Measurements from ENCODE around the gene CCDC92B. TPM values are rescaled to one million over a fixed set of nuclear protein-coding genes. Genes with fewer than 3 reads are reported as not detected.
"Not testable (repeated sequence)": the region's sequence is repeated elsewhere in the genome, so short reads cannot be mapped to it uniquely, and the experiment has no call there.

CCDC92B gene
- total RNA-seq, 1 donor from 2014 or later: 0.21 TPM

GRCh38 chr17:2703181-2703580 lies 46.3 kb downstream of the CCDC92B start:
- intact Hi-C loops (cut with micrococcal nuclease): no loop called here
- H3K36me3 Mint-ChIP-seq (ENCODE audit: low read depth): peaks cover 30% of the 10 kb centered on the region
- no peak overlapping the region for H3K4me3 Mint-ChIP-seq (ENCODE audit: low read depth)

GRCh38 chr17:2701996-2702741 lies 47.3 kb downstream of the CCDC92B start:
- Mint-ChIP-seq H3K27ac (no peak overlapping the region), H3K36me3 (ENCODE audit: low read depth) (peaks cover 31% of the 10 kb centered on the region), H3K4me3 (ENCODE audit: low read depth) (no peak overlapping the region), H3K27me3 (ENCODE audit: low read depth) (no peaks in the 10 kb centered on the region), H3K4me1 (ENCODE audit: low read depth) (peaks cover 4% of the 10 kb centered on the region), H3K9me3 (no peaks in the 10 kb centered on the region)
- intact Hi-C loops (cut with micrococcal nuclease): no loop called here
- DNase-seq (ENCODE audit: low spot score): no peak

More at GRCh38 chr17:2703181-2703580, 46.3 kb downstream of the CCDC92B start:
- Mint-ChIP-seq H3K4me1 (ENCODE audit: low read depth) (peaks cover 4% of the 10 kb centered on the region), H3K27ac (no peak overlapping the region), H3K27me3 (ENCODE audit: low read depth) (no peaks in the 10 kb centered on the region), H3K9me3 (no peaks in the 10 kb centered on the region)
- no peak for DNase-seq (ENCODE audit: low spot score)

GRCh38 chr17:2701161-2701995 lies 48.1 kb downstream of the CCDC92B start:
- Mint-ChIP-seq H3K4me3 (ENCODE audit: low read depth) (no peak overlapping the region), H3K27ac (no peak overlapping the region), H3K9me3 (no peaks in the 10 kb centered on the region), H3K27me3 (ENCODE audit: low read depth) (no peaks in the 10 kb centered on the region), H3K4me1 (ENCODE audit: low read depth) (peaks cover 4% of the 10 kb centered on the region), H3K36me3 (ENCODE audit: low read depth) (peaks cover 36% of the 10 kb centered on the region)
- intact Hi-C loops (cut with micrococcal nuclease): no loop called here
- no peak for DNase-seq (ENCODE audit: low spot score)

- peaks cover 3% of the 10 kb centered on the region for H3K4me1 Mint-ChIP-seq (ENCODE audit: low read depth)
- intact Hi-C loops (cut with micrococcal nuclease): no loop called here
- no peak for DNase-seq (ENCODE audit: low spot score)
- no peaks in the 10 kb centered on the region for H3K9me3 Mint-ChIP-seq
- H3K27ac Mint-ChIP-seq: no peak overlapping the region
- no peaks in the 10 kb centered on the region for H3K27me3 Mint-ChIP-seq (ENCODE audit: low read depth)
- peaks cover 36% of the 10 kb centered on the region for H3K36me3 Mint-ChIP-seq (ENCODE audit: low read depth)
- H3K4me3 Mint-ChIP-seq (ENCODE audit: low read depth): no peak overlapping the region
Observed at GRCh38 chr17:2700491-2701141, 48.8 kb downstream of the CCDC92B start.

GRCh38 chr17:2700030-2700490 lies 49.4 kb downstream of the CCDC92B start:
- Mint-ChIP-seq H3K27ac (no peak overlapping the region), H3K36me3 (ENCODE audit: low read depth) (peaks cover 35% of the 10 kb centered on the region), H3K4me1 (ENCODE audit: low read depth) (no peaks in the 10 kb centered on the region), H3K4me3 (ENCODE audit: low read depth) (no peak overlapping the region), H3K9me3 (no peaks in the 10 kb centered on the region), H3K27me3 (ENCODE audit: low read depth) (no peaks in the 10 kb centered on the region)
- intact Hi-C loops (cut with micrococcal nuclease): no loop called here
- DNase-seq (ENCODE audit: low spot score): no peak

GRCh38 chr17:2699216-2699805 lies 50.1 kb downstream of the CCDC92B start:
- H3K27me3 Mint-ChIP-seq (ENCODE audit: low read depth); H3K9me3 Mint-ChIP-seq; DNase-seq (ENCODE audit: low spot score); H3K4me1 Mint-ChIP-seq (ENCODE audit: low read depth); H3K27ac Mint-ChIP-seq; intact Hi-C loops (cut with micrococcal nuclease); H3K4me3 Mint-ChIP-seq (ENCODE audit: low read depth): not testable (repeated sequence)
- peaks cover 27% of the 10 kb centered on the region for H3K36me3 Mint-ChIP-seq (ENCODE audit: low read depth)

- H3K4me1 Mint-ChIP-seq (ENCODE audit: low read depth): no peaks in the 10 kb centered on the region
- H3K27me3 Mint-ChIP-seq (ENCODE audit: low read depth): no peaks in the 10 kb centered on the region
- DNase-seq (ENCODE audit: low spot score): no peak
- no peak overlapping the region for H3K4me3 Mint-ChIP-seq (ENCODE audit: low read depth)
- no peak overlapping the region for H3K27ac Mint-ChIP-seq
- intact Hi-C loops (cut with micrococcal nuclease): no loop called here
- H3K36me3 Mint-ChIP-seq (ENCODE audit: low read depth): peaks cover 31% of the 10 kb centered on the region
- H3K9me3 Mint-ChIP-seq: no peaks in the 10 kb centered on the region
Observed at GRCh38 chr17:2697611-2698162, 51.8 kb downstream of the CCDC92B start.

GRCh38 chr17:2695961-2696760 lies 53.3 kb downstream of the CCDC92B start:
- Mint-ChIP-seq H3K27ac (no peak overlapping the region), H3K4me3 (ENCODE audit: low read depth) (no peak overlapping the region), H3K36me3 (ENCODE audit: low read depth) (peaks cover 24% of the 10 kb centered on the region), H3K4me1 (ENCODE audit: low read depth) (no peaks in the 10 kb centered on the region), H3K27me3 (ENCODE audit: low read depth) (no peaks in the 10 kb centered on the region), H3K9me3 (no peaks in the 10 kb centered on the region)
- DNase-seq (ENCODE audit: low spot score): no peak
- intact Hi-C loops (cut with micrococcal nuclease): no loop called here

- intact Hi-C loops (cut with micrococcal nuclease): no loop called here
- no peaks in the 10 kb centered on the region for H3K9me3 Mint-ChIP-seq
- no peak overlapping the region for H3K4me3 Mint-ChIP-seq (ENCODE audit: low read depth)
- no peaks in the 10 kb centered on the region for H3K27me3 Mint-ChIP-seq (ENCODE audit: low read depth)
- no peak for DNase-seq (ENCODE audit: low spot score)
- H3K27ac Mint-ChIP-seq: no peak overlapping the region
- H3K36me3 Mint-ChIP-seq (ENCODE audit: low read depth): peaks cover 23% of the 10 kb centered on the region
- H3K4me1 Mint-ChIP-seq (ENCODE audit: low read depth): no peaks in the 10 kb centered on the region
Observed at GRCh38 chr17:2695243-2695960, 54.0 kb downstream of the CCDC92B start.

- DNase-seq (ENCODE audit: low spot score): no peak
- no peaks in the 10 kb centered on the region for H3K4me1 Mint-ChIP-seq (ENCODE audit: low read depth)
Observed at GRCh38 chr17:2694381-2695242, 54.8 kb downstream of the CCDC92B start.

More at GRCh38 chr17:2694381-2695242, 54.8 kb downstream of the CCDC92B start:
- H3K9me3 Mint-ChIP-seq: no peaks in the 10 kb centered on the region
- peaks cover 23% of the 10 kb centered on the region for H3K36me3 Mint-ChIP-seq (ENCODE audit: low read depth)
- H3K27ac Mint-ChIP-seq: no peak overlapping the region
- no peak overlapping the region for H3K4me3 Mint-ChIP-seq (ENCODE audit: low read depth)
- intact Hi-C loops (cut with micrococcal nuclease): no loop called here
- H3K27me3 Mint-ChIP-seq (ENCODE audit: low read depth): no peaks in the 10 kb centered on the region
